Measurements from ENCODE around the gene ZC3H14.

ZC3H14 gene

GRCh38 chr14:88592031-88592430, 29.2 kb downstream of the ZC3H14 start:
- Histone ChIP-seq H3K4me2 (no peak overlapping the region), H3K27ac (no peak overlapping the region), H3K9ac (no peak overlapping the region), H3K4me1 (peaks cover 0 to 3% (median 0%) of the 10 kb centered on the region in 10 experiments; a peak in 2 of 20 replicates), H3K27me3 (no peaks in the 10 kb centered on the region), H3K9me3 (replicated peaks in 1 of 11) (no peaks in the 10 kb centered on the region), H3K36me3 (peaks cover 78 to 100% (median 98%) of the 10 kb centered on the region in 11 experiments), H4K20me1 (peaks cover 0 to 15% (median 0%) of the 10 kb centered on the region in 11 experiments; a peak in 4 of 22 replicates), H3K4me3 (no peak overlapping the region)
- TF ChIP-seq Cebpa-rat (IDR thresholded peaks at IDR 0.05), result no peak

GRCh38 chr14:88597038-88597437, 34.2 kb downstream of the ZC3H14 start:
- H3K9me3 ChIP-seq (replicated peaks in 1 of 11), result no peaks in the 10 kb centered on the region
- no peak overlapping the region for H3K27ac ChIP-seq
- H3K27me3 ChIP-seq, result no peaks in the 10 kb centered on the region
- H3K4me2 ChIP-seq, result no peak overlapping the region
- H3K9ac ChIP-seq, result no peak overlapping the region
- H3K4me3 ChIP-seq, result no peak overlapping the region
- peaks cover 0 to 8% (median 0%) of the 10 kb centered on the region in 10 experiments; a peak in 4 of 20 replicates for H3K4me1 ChIP-seq
- TF ChIP-seq Cebpa-rat (IDR thresholded peaks at IDR 0.05), result no peak
- H4K20me1 ChIP-seq, result peaks cover 0 to 20% (median 5%) of the 10 kb centered on the region in 11 experiments; a peak in 6 of 22 replicates
- H3K36me3 ChIP-seq, result peaks cover 80 to 100% (median 98%) of the 10 kb centered on the region in 11 experiments

GRCh38 chr14:88597601-88598000, 34.8 kb downstream of the ZC3H14 start:
- H3K9ac ChIP-seq, result no peak overlapping the region
- peaks cover 0 to 20% (median 6%) of the 10 kb centered on the region in 11 experiments; a peak in 7 of 22 replicates for H4K20me1 ChIP-seq
- TF ChIP-seq Cebpa-rat (IDR thresholded peaks at IDR 0.05), result no peak
- H3K27me3 ChIP-seq, result no peaks in the 10 kb centered on the region
- peaks cover 82 to 100% (median 99%) of the 10 kb centered on the region in 11 experiments for H3K36me3 ChIP-seq
- no peaks in the 10 kb centered on the region for H3K9me3 ChIP-seq (replicated peaks in 1 of 11)
- no peak overlapping the region for H3K4me2 ChIP-seq
- H3K4me1 ChIP-seq, result peaks cover 0 to 8% (median 0%) of the 10 kb centered on the region in 10 experiments; a peak in 4 of 20 replicates
- no peak overlapping the region for H3K4me3 ChIP-seq
- no peak overlapping the region for H3K27ac ChIP-seq

GRCh38 chr14:88598097-88598675, 35.3 kb downstream of the ZC3H14 start:
- Histone ChIP-seq H3K4me1 (peaks cover 0 to 8% (median 0%) of the 10 kb centered on the region in 10 experiments; a peak in 4 of 20 replicates), H3K36me3 (peaks cover 82 to 100% (median 99%) of the 10 kb centered on the region in 11 experiments)

GRCh38 chr14:88599326-88599725, 36.5 kb downstream of the ZC3H14 start:
- H3K4me2 ChIP-seq, result no peak overlapping the region
- H3K9me3 ChIP-seq (replicated peaks in 1 of 11), result no peaks in the 10 kb centered on the region
- peaks cover 90 to 100% (median 99%) of the 10 kb centered on the region in 11 experiments for H3K36me3 ChIP-seq

More at GRCh38 chr14:88598097-88598675, 35.3 kb downstream of the ZC3H14 start:
- H3K27ac ChIP-seq, result no peak overlapping the region
- H3K4me3 ChIP-seq, result no peak overlapping the region
- no peak overlapping the region for H3K4me2 ChIP-seq
- no peaks in the 10 kb centered on the region for H3K27me3 ChIP-seq
- H3K9ac ChIP-seq, result no peak overlapping the region
- peaks cover 0 to 20% (median 6%) of the 10 kb centered on the region in 11 experiments; a peak in 7 of 22 replicates for H4K20me1 ChIP-seq
- H3K9me3 ChIP-seq (replicated peaks in 1 of 11), result no peaks in the 10 kb centered on the region
- TF ChIP-seq Cebpa-rat (IDR thresholded peaks at IDR 0.05), result no peak

GRCh38 chr14:88599761-88600439, 37.1 kb downstream of the ZC3H14 start:
- peaks cover 92 to 100% (median 100%) of the 10 kb centered on the region in 11 experiments for H3K36me3 ChIP-seq

More at GRCh38 chr14:88599326-88599725, 36.5 kb downstream of the ZC3H14 start:
- no peak for TF ChIP-seq Cebpa-rat (IDR thresholded peaks at IDR 0.05)
- Histone ChIP-seq H4K20me1 (peaks cover 3 to 23% (median 6%) of the 10 kb centered on the region in 11 experiments; a peak in 12 of 22 replicates), H3K27ac (no peak overlapping the region), H3K27me3 (no peaks in the 10 kb centered on the region), H3K4me1 (peaks cover 0 to 8% (median 0%) of the 10 kb centered on the region in 10 experiments; a peak in 4 of 20 replicates), H3K9ac (no peak overlapping the region), H3K4me3 (no peak overlapping the region)

GRCh38 chr14:88604212-88604611, 41.4 kb downstream of the ZC3H14 start:
- no peak for TF ChIP-seq Cebpa-rat (IDR thresholded peaks at IDR 0.05)
- Histone ChIP-seq H3K36me3 (peaks cover 98 to 100% (median 100%) of the 10 kb centered on the region in 11 experiments), H3K9ac (no peak overlapping the region)

More at GRCh38 chr14:88599761-88600439, 37.1 kb downstream of the ZC3H14 start:
- Histone ChIP-seq H3K4me1 (peaks cover 0 to 8% (median 0%) of the 10 kb centered on the region in 10 experiments; a peak in 4 of 20 replicates), H3K9me3 (replicated peaks in 1 of 11) (no peaks in the 10 kb centered on the region), H3K4me3 (no peak overlapping the region), H3K27me3 (no peaks in the 10 kb centered on the region), H3K4me2 (no peak overlapping the region), H3K27ac (no peak overlapping the region), H3K9ac (no peak overlapping the region), H4K20me1 (peaks cover 6 to 29% (median 10%) of the 10 kb centered on the region in 11 experiments; a peak in 13 of 22 replicates)
- TF ChIP-seq Cebpa-rat (IDR thresholded peaks at IDR 0.05), result no peak

GRCh38 chr14:88605594-88605993, 42.8 kb downstream of the ZC3H14 start:
- Histone ChIP-seq H3K9me3 (replicated peaks in 1 of 11) (no peaks in the 10 kb centered on the region), H3K4me2 (no peak overlapping the region), H4K20me1 (peaks cover 0 to 72% (median 31%) of the 10 kb centered on the region in 11 experiments; a peak in 15 of 22 replicates), H3K27me3 (peaks cover 0 to 11% (median 0%) of the 10 kb centered on the region in 11 experiments; a peak in 5 of 22 replicates), H3K9ac (no peak overlapping the region), H3K27ac (no peak overlapping the region), H3K36me3 (peaks cover 98 to 100% (median 100%) of the 10 kb centered on the region in 11 experiments), H3K4me3 (no peak overlapping the region), H3K4me1 (no peaks in the 10 kb centered on the region)
- no peak for TF ChIP-seq Cebpa-rat (IDR thresholded peaks at IDR 0.05)

More at GRCh38 chr14:88604212-88604611, 41.4 kb downstream of the ZC3H14 start:
- Histone ChIP-seq H3K9me3 (replicated peaks in 1 of 11) (no peaks in the 10 kb centered on the region), H3K4me1 (peaks cover 0 to 8% (median 0%) of the 10 kb centered on the region in 10 experiments; a peak in 3 of 20 replicates), H3K27ac (no peak overlapping the region), H3K4me3 (no peak overlapping the region), H3K4me2 (no peak overlapping the region), H4K20me1 (peaks cover 6 to 72% (median 31%) of the 10 kb centered on the region in 11 experiments; a peak in 15 of 22 replicates), H3K27me3 (no peaks in the 10 kb centered on the region; a peak in 1 of 22 replicates)

GRCh38 chr14:88607829-88608228, 45.0 kb downstream of the ZC3H14 start:
- peaks cover 91 to 100% (median 97%) of the 10 kb centered on the region in 11 experiments for H3K36me3 ChIP-seq
- H3K9ac ChIP-seq, result no peak overlapping the region
- TF ChIP-seq Cebpa-rat (IDR thresholded peaks at IDR 0.05), result no peak

More at GRCh38 chr14:88607829-88608228, 45.0 kb downstream of the ZC3H14 start:
- H3K27ac ChIP-seq, result no peak overlapping the region
- no peaks in the 10 kb centered on the region for H3K9me3 ChIP-seq (replicated peaks in 1 of 11)
- H3K27me3 ChIP-seq, result peaks cover 0 to 26% (median 0%) of the 10 kb centered on the region in 11 experiments; a peak in 7 of 22 replicates
- H4K20me1 ChIP-seq, result peaks cover 5 to 86% (median 46%) of the 10 kb centered on the region in 11 experiments; a peak in 19 of 22 replicates
- peaks cover under 1 to 3% (median 2%) of the 10 kb centered on the region in 10 experiments for H3K4me1 ChIP-seq
- no peak overlapping the region for H3K4me2 ChIP-seq
- no peak overlapping the region for H3K4me3 ChIP-seq
